K562 (cell line): Measurements from ENCODE around the gene PPP2R2D. TPM values are rescaled to one million over a fixed set of nuclear protein-coding genes. Genes with fewer than 3 reads are reported as not detected.

Experiments used
- ATAC-seq: fragments of 200-7000 bp; cut with Tn5 transposase; 3 replicates; pipeline ENCODE4 v1.9.1; 2020; ENCODE audit warnings: moderate library complexity
- BruUV-seq: library from RNA; stranded (reverse); fragments of 400-500 nt; replicated peaks from 2 replicates; lab custom pipeline; 2021; lab: Mats Ljungman, UMichigan
- CTCF ChIA-PET: fragments of 300-600 bp; formaldehyde crosslinking; extraction: SDS; loops from one replicate; lab custom pipeline; 2021; ENCODE audit warnings: low intra/inter-chr PET ratio; lab: Yijun Ruan, JAX
- POLR2A ChIA-PET: fragments of 300-600, 350-650 bp; sonication (Branson Sonifier 250); formaldehyde crosslinking; extraction: SDS; loops from one replicate; lab custom pipeline; 2021; ENCODE audit warnings: antibody characterized with exemption, inconsistent platforms; lab: Yijun Ruan, JAX
- DNase-seq, 4 experiments: peaks; one replicate each; pipeline versions ENCODE4 v3.0.0 to v3.0.0-alpha.2; 2011 to 2018; ENCODE audit warnings: low spot score in 3 of 4, mixed read lengths in 3 of 4; ENCODE audit errors: extremely low read depth in 1 of 4
- FAIRE-seq: peaks from 2 replicates; lab custom pipeline; 2011; peaks lifted over from hg19 to GRCh38; lab: Jason Lieb, UNC
- H2AFZ ChIP-seq: 2 replicates; pipeline ENCODE4 v1.6.0; 2011; ENCODE audit warnings: low read depth, low read length, control low read depth, inconsistent platforms
- H3K27ac ChIP-seq: fragments of 200-600 bp; 3 replicates; pipeline ENCODE4 v1.8.0; 2011; ENCODE audit warnings: low read depth, mild to moderate bottlenecking, control low read depth, inconsistent platforms, low read length, moderate library complexity, mixed read lengths; ENCODE audit errors: extremely low read depth
- H3K27me3 ChIP-seq, 2 experiments: fragments of 300-600 bp in 1 of 2; 2 replicates in 1 of 2; 3 replicates in 1 of 2; pipeline versions ENCODE4 v1.6.0 to v1.8.0; 2011; ENCODE audit warnings: inconsistent platforms in 2 of 2, low read length in 2 of 2, mild to moderate bottlenecking in 1 of 2, mixed read lengths in 1 of 2, moderate library complexity in 1 of 2; ENCODE audit not compliant: control insufficient read depth in 2 of 2, insufficient read depth in 2 of 2
- H3K36me3 ChIP-seq: fragments of 300-600 bp; 3 replicates; pipeline ENCODE4 v1.8.0; 2011; ENCODE audit warnings: mild to moderate bottlenecking, low read length, inconsistent platforms; ENCODE audit not compliant: control insufficient read depth, insufficient read depth
- H3K4me1 ChIP-seq, 2 experiments: fragments of 200-600 bp in 1 of 2; replicated peaks in 1 of 2; 2 replicates in 1 of 2; 3 replicates in 1 of 2; pipeline versions ENCODE4 v1.5.1 to v1.8.0; 2011; ENCODE audit warnings: inconsistent platforms in 2 of 2, low read length in 2 of 2, mild to moderate bottlenecking in 1 of 2, mixed read lengths in 1 of 2, moderate library complexity in 1 of 2; ENCODE audit not compliant: control insufficient read depth in 2 of 2, insufficient read depth in 2 of 2
- H3K4me2 ChIP-seq: 2 replicates; pipeline ENCODE4 v1.6.1; 2011; ENCODE audit warnings: low read length, control low read depth, inconsistent platforms, mixed read lengths; ENCODE audit not compliant: insufficient read depth
- H3K4me3 ChIP-seq: fragments of 200-600 bp; sonication (generic), shearing (Covaris generic); 2 replicates; pipeline ENCODE4 v1.5.1; 2016; ENCODE audit warnings: control low read depth, inconsistent platforms
- H3K79me2 ChIP-seq: fragments of 200-600 bp; 3 replicates; pipeline ENCODE4 v1.8.0; 2011; ENCODE audit warnings: low read length, inconsistent platforms; ENCODE audit not compliant: control insufficient read depth, insufficient read depth
- H3K9ac ChIP-seq, 2 experiments: 2 replicates each; pipeline versions ENCODE4 v1.6.0 to v1.6.1; 2011; ENCODE audit warnings: low read depth in 2 of 2, low read length in 2 of 2, control low read depth in 1 of 2, inconsistent platforms in 1 of 2, mild to moderate bottlenecking in 1 of 2, mixed read lengths in 1 of 2; ENCODE audit not compliant: insufficient read depth in 1 of 2
- H3K9me1 ChIP-seq: one replicate; pipeline ENCODE4 v1.6.0; 2011; ENCODE audit warnings: inconsistent platforms, mild to moderate bottlenecking, low read length, moderate library complexity; ENCODE audit not compliant: control insufficient read depth, insufficient read depth
- H3K9me3 ChIP-seq: replicated peaks from 2 replicates; pipeline ENCODE4 v1.5.1; 2011; ENCODE audit warnings: low read depth, low read length, inconsistent platforms; ENCODE audit not compliant: control insufficient read depth, insufficient read depth
- H4K20me1 ChIP-seq: replicated peaks from 2 replicates; pipeline ENCODE4 v1.6.1; 2011; ENCODE audit warnings: low read length, inconsistent platforms, mixed read lengths; ENCODE audit not compliant: control insufficient read depth, insufficient read depth
- CREBBP ChIP-seq: IDR thresholded peaks from one replicate; pipeline ENCODE4 v1.6.1; 2012; ENCODE audit warnings: low read depth, mild to moderate bottlenecking, control low read depth, inconsistent platforms, low read length
- KLF16 ChIP-seq: IDR thresholded peaks from 2 replicates; pipeline ENCODE4 v1.6.1; 2016; ENCODE audit warnings: antibody characterized with exemption
- RBM22 ChIP-seq: fragments of 200-400 bp; formaldehyde crosslinking; IDR thresholded peaks from 2 replicates; pipeline ENCODE4 v1.6.1; 2018; ENCODE audit warnings: low read length, low read depth; ENCODE audit not compliant: poor library complexity, severe bottlenecking
- WGBS: fragments of 100-300 bp; shearing (Covaris generic); methylation state at CpG from one replicate; pipeline ENCODE4 v1.1.6; 2016; ENCODE audit warnings: low coverage, mixed read lengths; ENCODE audit not compliant: insufficient coverage; ENCODE audit errors: missing lambda C conversion rate; 5-methylcytosine and 5-hydroxymethylcytosine counted together
- in situ Hi-C: fragments of 300-500 bp; cut with MboI; formaldehyde crosslinking; loops from 4 replicates; pipeline ENCODE4 v1.15.0; 2018; ENCODE audit warnings: inconsistent platforms, mixed read lengths
- intact Hi-C: fragments of 100-400 bp; cut with micrococcal nuclease; formaldehyde crosslinking; loops from 2 replicates; pipeline ENCODE4 v1.14.2; 2022
- polyA plus RNA-seq, 8 experiments: library from polyadenylated mRNA; depleted of rRNA in 4 of 8; stranded (reverse) in 5 of 8; unstranded in 3 of 8; fragments of >200 nt; fragmentation: Nextera tagmentation in 2 of 8; fragmentation: Illumina TruSeq in 1 of 8; extraction: Ambion mirVana in 2 of 8; extraction: Trizol in 1 of 8; gene quantifications; 2 replicates each; pipeline versions ENCODE4 v1.2.1 to v1.2.3, GENCODE V29; 2011 to 2014; ENCODE audit warnings: inconsistent platforms in 1 of 8, missing spikeins in 1 of 8
- total RNA-seq, 7 experiments: library from RNA; depleted of rRNA in 6 of 7; stranded (reverse); fragments of >200 nt in 6 of 7; fragmentation: Illumina TruSeq in 2 of 7; extraction: Trizol in 2 of 7; gene quantifications; 2 replicates each; pipeline versions ENCODE4 v1.2.1 to v1.2.3, GENCODE V29; 2011 to 2021; ENCODE audit warnings: low replicate concordance in 1 of 7
- TF ChIP-seq, protein P1 (sequence below), 3 experiments: IDR thresholded peaks in 2 of 3; conservative IDR thresholded peaks in 1 of 3; 2 replicates each; pipeline ENCODE4 v1.5.1; 2011 to 2012; ENCODE audit warnings: low read length in 3 of 3, mild to moderate bottlenecking in 3 of 3, control low read depth in 2 of 3, improper control_type of control experiment in 1 of 3, inconsistent platforms in 1 of 3, low read depth in 1 of 3, mixed read lengths in 1 of 3, moderate library complexity in 1 of 3; ENCODE audit not compliant: insufficient read depth in 2 of 3

PPP2R2D gene
- total and polyA plus RNA-seq, 9 of the 15 experiments (the other 6 are each of a cell fraction or from before 2014, with no cell fraction given), result 1.9 to 37.0 (median 26.8) TPM

DNA sequence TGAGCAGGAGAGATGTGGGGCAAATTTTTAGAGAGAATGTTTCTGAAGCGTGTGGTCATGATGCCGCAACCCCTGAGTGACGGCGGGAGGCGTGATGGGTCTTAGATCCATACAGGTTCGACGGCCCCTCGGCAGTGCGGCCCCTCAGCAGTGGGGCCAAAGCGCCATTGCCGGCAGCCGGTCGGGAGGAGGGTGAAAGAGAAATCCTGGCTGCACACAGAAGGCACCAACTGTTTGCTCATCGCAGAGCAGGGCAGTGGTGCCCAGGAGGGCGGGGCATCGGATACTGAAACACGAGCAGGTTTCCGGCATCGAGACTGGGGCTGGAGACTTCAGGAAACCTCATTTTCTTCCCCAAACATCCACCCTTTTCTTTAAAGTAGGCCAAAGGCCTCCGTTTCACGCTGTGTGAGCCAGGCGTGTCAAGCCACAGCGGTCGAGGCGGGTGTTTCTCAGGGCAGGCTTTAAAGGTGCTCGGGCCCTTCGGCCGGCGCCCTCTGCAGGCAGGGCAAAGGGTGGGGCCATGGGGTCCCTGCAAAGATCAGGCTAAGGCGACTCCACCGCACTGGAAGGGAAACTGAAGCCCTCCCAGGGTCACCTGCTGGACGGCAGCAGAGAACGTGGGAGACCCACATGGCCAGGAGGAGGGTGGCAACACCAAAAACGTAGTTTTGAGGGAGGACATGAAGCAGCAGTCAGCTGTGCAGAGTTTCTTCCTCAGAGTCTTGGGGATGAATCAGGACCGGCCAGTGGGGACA is 42.0 kb upstream of the PPP2R2D start:
- Histone ChIP-seq H4K20me1 (no peaks in the 10 kb centered on the region), H3K79me2 (no peaks in the 10 kb centered on the region), H3K4me1 (peaks cover 0 to 11% of the 10 kb centered on the region in 2 experiments; a peak in 1 of 5 replicates), H2AFZ (no peak overlapping the region), H3K4me3 (no peak overlapping the region), H3K4me2 (no peak overlapping the region), H3K9me3 (no peaks in the 10 kb centered on the region), H3K36me3 (no peaks in the 10 kb centered on the region), H3K9ac (no peak overlapping the region), H3K27me3 (peaks cover 7 to 57% of the 10 kb centered on the region in 2 experiments; a peak in 4 of 5 replicates), H3K9me1 (no peaks in the 10 kb centered on the region)
- DNase-seq, result no peak
- intact Hi-C loops, result no loop called here
- ChIA-PET CTCF (no interaction called here), POLR2A (no interaction called here)
- 2% methylated on average over 28 of the region's 35 CpGs for WGBS
- in situ Hi-C loops, result no loop called here
- TF ChIP-seq, protein P1, sequence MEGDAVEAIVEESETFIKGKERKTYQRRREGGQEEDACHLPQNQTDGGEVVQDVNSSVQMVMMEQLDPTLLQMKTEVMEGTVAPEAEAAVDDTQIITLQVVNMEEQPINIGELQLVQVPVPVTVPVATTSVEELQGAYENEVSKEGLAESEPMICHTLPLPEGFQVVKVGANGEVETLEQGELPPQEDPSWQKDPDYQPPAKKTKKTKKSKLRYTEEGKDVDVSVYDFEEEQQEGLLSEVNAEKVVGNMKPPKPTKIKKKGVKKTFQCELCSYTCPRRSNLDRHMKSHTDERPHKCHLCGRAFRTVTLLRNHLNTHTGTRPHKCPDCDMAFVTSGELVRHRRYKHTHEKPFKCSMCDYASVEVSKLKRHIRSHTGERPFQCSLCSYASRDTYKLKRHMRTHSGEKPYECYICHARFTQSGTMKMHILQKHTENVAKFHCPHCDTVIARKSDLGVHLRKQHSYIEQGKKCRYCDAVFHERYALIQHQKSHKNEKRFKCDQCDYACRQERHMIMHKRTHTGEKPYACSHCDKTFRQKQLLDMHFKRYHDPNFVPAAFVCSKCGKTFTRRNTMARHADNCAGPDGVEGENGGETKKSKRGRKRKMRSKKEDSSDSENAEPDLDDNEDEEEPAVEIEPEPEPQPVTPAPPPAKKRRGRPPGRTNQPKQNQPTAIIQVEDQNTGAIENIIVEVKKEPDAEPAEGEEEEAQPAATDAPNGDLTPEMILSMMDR (IDR thresholded peaks at IDR 0.05 in 2 of 3, conservative IDR thresholded peaks at IDR 0.05 in 1 of 3; ENCODE audit: insufficient read depth in 2 of 3, low read depth in 1 of 3, low read length in 3 of 3), result 0 out of 6 replicates have a peak, but pooled peaks of 1 of the 3 experiments have one; percentile 30
- TF ChIP-seq KLF16 (no peak), RBM22 (no peak), CREBBP (no peak)
- TF ChIP-seq, all 486 proteins: peak for 1
- FAIRE-seq, result no peak
- H3K27ac ChIP-seq, result no peak overlapping the region
- peak; percentile 63 for ATAC-seq
- BruUV-seq, result no TSS peak
